ENCODE results near the gene GJC2. TPM values are rescaled to one million over a fixed set of nuclear protein-coding genes. Genes with fewer than 3 reads are reported as not detected.

GJC2 gene
- total RNA-seq: 6.0 TPM
- polyA plus RNA-seq (ENCODE audit: insufficient read depth, low read depth, low replicate concordance): 0.73 TPM
- long read RNA-seq, donor 1: 0 reads
- long read RNA-seq, donor 2: 0 reads
- long read RNA-seq, donor 3: 0 reads
- long read RNA-seq, donor 4, partial matches to known transcripts: 0 of 1 reads
- long read RNA-seq, donor 4, other reads (novel, unspliced or antisense): 0 of 1 reads
- long read RNA-seq, donor 5: 0 reads
- long read RNA-seq, donor 6, partial matches to known transcripts: 0 of 1 reads
- long read RNA-seq, donor 6, other reads (novel, unspliced or antisense): 0 of 1 reads
- long read RNA-seq, donor 7, partial matches to known transcripts: 3 of 3 reads
- long read RNA-seq, donor 7, other reads (novel, unspliced or antisense): 0 of 3 reads
- long read RNA-seq, donor 8: 0 reads
- long read RNA-seq, donor 9: 0 reads
- long read RNA-seq, donor 10, partial matches to known transcripts: 0 of 1 reads
- long read RNA-seq, donor 10, other reads (novel, unspliced or antisense): 0 of 1 reads

DNA sequence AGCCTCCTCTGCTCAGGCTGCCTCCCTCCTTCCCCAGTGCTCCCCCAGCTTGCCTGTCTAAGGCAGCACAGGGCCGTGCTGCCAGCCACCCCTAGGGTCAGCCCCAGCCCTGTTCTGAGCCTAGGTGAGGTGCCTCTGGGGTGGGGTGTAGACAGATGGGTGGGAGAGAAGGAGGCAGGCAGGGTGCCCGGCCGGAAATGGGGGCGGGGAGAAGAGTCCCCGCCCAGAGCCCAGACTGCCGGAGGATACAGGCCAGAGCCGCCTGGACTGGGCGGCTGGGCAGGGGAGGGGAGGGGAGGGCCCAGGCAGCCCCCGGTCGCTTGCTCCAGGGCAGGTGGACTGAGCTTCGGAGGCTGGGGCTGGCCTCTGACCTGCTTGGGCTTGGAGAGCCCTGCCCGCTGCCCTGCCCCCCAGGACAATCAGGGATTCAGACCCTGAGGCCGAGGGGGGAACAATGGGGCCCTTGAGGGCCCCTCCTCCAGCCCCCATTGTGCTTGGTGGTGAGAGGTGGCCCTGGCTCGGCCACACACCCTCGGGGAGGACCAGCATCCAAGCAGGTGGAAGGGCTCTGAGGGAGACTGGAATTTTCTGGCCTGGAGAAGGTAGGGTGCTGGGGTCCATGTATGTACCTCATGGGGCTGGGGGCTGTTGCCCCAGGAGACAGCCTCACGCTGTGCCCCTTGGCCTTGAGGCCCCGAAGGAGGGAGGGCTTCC, at the start of gene GJC2:
Gene GJC2 (plus strand): TSS at position 525 of the 714 bp plus-strand sequence. CDS start 7,829 bp downstream, outside the sequence.
- peak in 4 of 5 donors; percentile 31 to 86 (median 66) for DNase-seq

GRCh38 chr1:228100822-228101613, 48.7 kb upstream of the GJC2 start:
- H3K4me1 ChIP-seq (ENCODE audit: control insufficient read depth in 2 of 3, insufficient read depth in 2 of 3, low read depth in 1 of 3, low read length in 3 of 3): peaks cover 0 to 7% (median 4%) of the 10 kb centered on the region in 3 donors
- intact Hi-C loops (cut with DNase I): no loop called here
- H3K9ac ChIP-seq (ENCODE audit: low read length in 3 of 3): peak overlapping the region in 1 of 3 donors; percentile 19
- H3K27ac ChIP-seq (ENCODE audit: low read depth in 2 of 2, low read length in 2 of 2): no peak overlapping the region
- H3K27me3 ChIP-seq (ENCODE audit: control insufficient read depth, insufficient read depth, low read length): no peaks in the 10 kb centered on the region
- peak overlapping the region in 1 of 3 donors; percentile 81 for H3K4me3 ChIP-seq (ENCODE audit: low read length in 3 of 3)
- DNase-seq: peak in 2 of 5 donors; percentile 56 to 73
- FAIRE-seq: no peak
- H3K9me3 ChIP-seq (ENCODE audit: control insufficient read depth in 2 of 3, insufficient read depth in 1 of 3, low read length in 3 of 3): no peaks in the 10 kb centered on the region
- H3K36me3 ChIP-seq (ENCODE audit: control insufficient read depth in 2 of 3, insufficient read depth in 3 of 3, low read length in 3 of 3): peaks cover 0 to 24% (median 18%) of the 10 kb centered on the region in 3 donors
- TF ChIP-seq CTCF (IDR thresholded peaks at IDR 0.05; ENCODE audit: borderline replicate concordance, extremely low read depth, insufficient read depth): no peak

More for the DNA sequence above, at the start of gene GJC2:
- peaks cover 0 to 25% (median 6%) of the 10 kb centered on the region in 3 donors for H3K4me1 ChIP-seq (ENCODE audit: control insufficient read depth in 2 of 3, insufficient read depth in 2 of 3, low read depth in 1 of 3, low read length in 3 of 3)
- H3K9ac ChIP-seq (ENCODE audit: low read length in 3 of 3): peak within 1 kb of the TSS in 1 of 3 donors; percentile 19
- H3K27me3 ChIP-seq (ENCODE audit: control insufficient read depth, insufficient read depth, low read length): no peaks in the 10 kb centered on the region
- intact Hi-C loops (cut with DNase I): no loop called here
- TF ChIP-seq CTCF (IDR thresholded peaks at IDR 0.05; ENCODE audit: borderline replicate concordance, extremely low read depth, insufficient read depth): no peak
- H3K9me3 ChIP-seq (ENCODE audit: control insufficient read depth in 2 of 3, insufficient read depth in 1 of 3, low read length in 3 of 3): no peaks in the 10 kb centered on the region
- peak within 1 kb of the TSS; percentile 57 to 75 for H3K27ac ChIP-seq (ENCODE audit: low read depth in 2 of 2, low read length in 2 of 2)
- FAIRE-seq: no peak
- H3K36me3 ChIP-seq (ENCODE audit: control insufficient read depth in 2 of 3, insufficient read depth in 3 of 3, low read length in 3 of 3): peaks cover 0 to 13% (median 0%) of the 10 kb centered on the region in 3 donors
- no peak within 1 kb of the TSS for H3K4me3 ChIP-seq (ENCODE audit: low read length in 3 of 3)

- peak in 2 of 5 donors; percentile 62 to 76 for DNase-seq
- Histone ChIP-seq H3K4me1 (ENCODE audit: control insufficient read depth in 2 of 3, insufficient read depth in 2 of 3, low read depth in 1 of 3, low read length in 3 of 3) (peaks cover 0 to 7% (median 4%) of the 10 kb centered on the region in 3 donors), H3K9me3 (ENCODE audit: control insufficient read depth in 2 of 3, insufficient read depth in 1 of 3, low read length in 3 of 3) (no peaks in the 10 kb centered on the region), H3K27ac (ENCODE audit: low read depth in 2 of 2, low read length in 2 of 2) (no peak overlapping the region), H3K36me3 (ENCODE audit: control insufficient read depth in 2 of 3, insufficient read depth in 3 of 3, low read length in 3 of 3) (peaks cover 0 to 30% (median 21%) of the 10 kb centered on the region in 3 donors), H3K9ac (ENCODE audit: low read length in 3 of 3) (peak overlapping the region in 1 of 3 donors; percentile 19), H3K27me3 (ENCODE audit: control insufficient read depth, insufficient read depth, low read length) (no peaks in the 10 kb centered on the region), H3K4me3 (ENCODE audit: low read length in 3 of 3) (peak overlapping the region in 1 of 3 donors; percentile 81)
- FAIRE-seq: no peak
- intact Hi-C loops (cut with DNase I): no loop called here
- no peak for TF ChIP-seq CTCF (IDR thresholded peaks at IDR 0.05; ENCODE audit: borderline replicate concordance, extremely low read depth, insufficient read depth)
Measured at GRCh38 chr1:228101614-228101993, 48.1 kb upstream of the GJC2 start.
